HG03108 (cell line): ENCODE results near the gene TENM4.
"Not testable (repeated sequence)": the region's sequence is repeated elsewhere in the genome, so short reads cannot be mapped to it uniquely, and the experiment has no call there.

Experiments
- ATAC-seq: cut with Tn5 transposase; IDR thresholded peaks from one replicate; pipeline ENCODE4 v1.9.1; 2021; ENCODE audit warnings: moderate library complexity; ENCODE audit not compliant: unreplicated experiment

Gene TENM4

GRCh38 chr11:78991681-78992080 is 449.1 kb downstream of the TENM4 start:
- ATAC-seq = no peak

GRCh38 chr11:78990261-78990660 is 450.6 kb downstream of the TENM4 start:
- ATAC-seq = no peak

- no peak for ATAC-seq
These were observed 453.1 kb downstream of the TENM4 start for GRCh38 chr11:78987748-78988147.

GRCh38 chr11:78986305-78986704 is 454.5 kb downstream of the TENM4 start:
- ATAC-seq = no peak

- no peak for ATAC-seq
These were observed 455.2 kb downstream of the TENM4 start for GRCh38 chr11:78985663-78986062.

GRCh38 chr11:78982473-78982872 is 458.4 kb downstream of the TENM4 start:
- no peak for ATAC-seq

GRCh38 chr11:78981153-78981552 is 459.7 kb downstream of the TENM4 start:
- no peak for ATAC-seq

- ATAC-seq = no peak
These were observed 462.0 kb downstream of the TENM4 start for GRCh38 chr11:78978831-78979230.

GRCh38 chr11:78977848-78978247 is 463.0 kb downstream of the TENM4 start:
- ATAC-seq = not testable (repeated sequence)

- no peak for ATAC-seq
These were observed 463.8 kb downstream of the TENM4 start for GRCh38 chr11:78977009-78977408.

GRCh38 chr11:78975081-78975480 is 465.7 kb downstream of the TENM4 start:
- ATAC-seq = no peak

GRCh38 chr11:78973876-78974275 is 467.0 kb downstream of the TENM4 start:
- no peak for ATAC-seq

- no peak for ATAC-seq
These were observed 468.2 kb downstream of the TENM4 start for GRCh38 chr11:78972590-78972989.

- no peak for ATAC-seq
These were observed 468.7 kb downstream of the TENM4 start for GRCh38 chr11:78972177-78972576.

GRCh38 chr11:78967811-78968210 is 473.0 kb downstream of the TENM4 start:
- ATAC-seq = no peak

- no peak for ATAC-seq
These were observed 475.4 kb downstream of the TENM4 start for GRCh38 chr11:78965432-78965831.

GRCh38 chr11:78961937-78962701 is 478.7 kb downstream of the TENM4 start:
- no peak for ATAC-seq

- ATAC-seq = no peak
These were observed 479.6 kb downstream of the TENM4 start for GRCh38 chr11:78961247-78961646.

- no peak for ATAC-seq
These were observed 482.4 kb downstream of the TENM4 start for GRCh38 chr11:78958444-78958843.

GRCh38 chr11:78957476-78958245 is 483.2 kb downstream of the TENM4 start:
- ATAC-seq = no peak

- ATAC-seq = no peak
These were observed 486.1 kb downstream of the TENM4 start for GRCh38 chr11:78954696-78955095.

- no peak for ATAC-seq
These were observed 486.6 kb downstream of the TENM4 start for GRCh38 chr11:78954261-78954660.
